CD4-positive, CD25-positive, alpha-beta regulatory T cell (primary cell): Measurements from ENCODE around the gene ESYT2. TPM values are rescaled to one million over a fixed set of nuclear protein-coding genes. Genes with fewer than 3 reads are reported as not detected.
A peak's percentile ranks its signal among the peaks of the same experiment; 100 is the strongest.

Experiments
- ATAC-seq, 2 donors: fragments of 150-1000 bp; cut with Tn5 transposase; one replicate each; pipeline ENCODE4 v1.10.0; 2021; ENCODE audit warnings: low read depth in 2 of 2, moderate number of reproducible peaks in 2 of 2, moderate library complexity in 1 of 2
- DNase-seq, 3 donors: peaks; one replicate each; pipeline versions ENCODE4 v3.0.0 to v3.0.0-alpha.2; 2012 to 2022; ENCODE audit warnings: mixed read lengths in 1 of 3
- H3K27ac ChIP-seq: one replicate; pipeline ENCODE4 v1.7.0; 2013; ENCODE audit warnings: mild to moderate bottlenecking, low read length; ENCODE audit not compliant: insufficient read depth, poor library complexity, severe bottlenecking
- H3K27me3 ChIP-seq: one replicate; pipeline ENCODE4 v1.7.0; 2013; ENCODE audit warnings: low read length; ENCODE audit not compliant: control insufficient read depth, insufficient read depth
- H3K36me3 ChIP-seq: one replicate; pipeline ENCODE4 v1.7.0; 2013; ENCODE audit warnings: mild to moderate bottlenecking, low read length, moderate library complexity; ENCODE audit not compliant: control insufficient read depth, insufficient read depth
- H3K4me1 ChIP-seq: 2 replicates; pipeline ENCODE4 v1.7.0; 2013; ENCODE audit warnings: mild to moderate bottlenecking, low read length; ENCODE audit not compliant: insufficient read depth, control insufficient read depth, poor library complexity, severe bottlenecking
- H3K4me3 ChIP-seq: one replicate; pipeline ENCODE4 v1.7.0; 2013; ENCODE audit warnings: low read depth, mild to moderate bottlenecking, low read length, moderate library complexity
- H3K9me3 ChIP-seq, 2 experiments: 1 replicate in 1 of 2; 2 replicates in 1 of 2; pipeline ENCODE4 v1.7.0; 2013; ENCODE audit warnings: low read length in 2 of 2, mild to moderate bottlenecking in 1 of 2, moderate library complexity in 1 of 2; ENCODE audit not compliant: control insufficient read depth in 2 of 2
- H3K27ac Mint-ChIP-seq, 3 donors: one replicate each; pipeline ENCODE4 v1.8.0; 2020 to 2022; ENCODE audit warnings: mild to moderate bottlenecking in 3 of 3, mixed read lengths in 3 of 3, moderate library complexity in 2 of 3
- H3K27me3 Mint-ChIP-seq: one replicate; pipeline ENCODE4 v1.8.0; 2022; ENCODE audit warnings: mild to moderate bottlenecking, mixed read lengths
- H3K36me3 Mint-ChIP-seq: one replicate; pipeline ENCODE4 v1.8.0; 2020; ENCODE audit warnings: mixed read lengths
- H3K4me1 Mint-ChIP-seq, 4 donors: one replicate each; pipeline ENCODE4 v1.8.0; 2020 to 2022; ENCODE audit warnings: mixed read lengths in 4 of 4, mild to moderate bottlenecking in 1 of 4
- H3K4me3 Mint-ChIP-seq, 4 donors: one replicate each; pipeline ENCODE4 v1.8.0; 2020 to 2022; ENCODE audit warnings: mild to moderate bottlenecking in 4 of 4, mixed read lengths in 4 of 4, moderate library complexity in 3 of 4
- H3K9me3 Mint-ChIP-seq, 7 donors: one replicate each; pipeline ENCODE4 v1.8.0; 2020 to 2022; ENCODE audit warnings: mixed read lengths in 7 of 7, mild to moderate bottlenecking in 3 of 7, moderate library complexity in 2 of 7
- polyA plus RNA-seq, 4 donors: library from polyadenylated mRNA; unstranded; fragments of 300-500 nt; fragmentation: Illumina TruSeq; gene quantifications; one replicate each; pipeline ENCODE4 v1.2.3, GENCODE V29; 2021
- total RNA-seq: library from RNA; stranded (reverse); gene quantifications from one replicate; pipeline ENCODE4 v1.2.3, GENCODE V29; 2022

The ESYT2 gene
- total and polyA plus RNA-seq, 5 donors from 2014 or later: 55.3 to 115 (median 71.4) TPM

GRCh38 chr7:158804335-158804734 lies 25.0 kb downstream of the ESYT2 start:
- Histone ChIP-seq H3K27me3 (no peaks in the 10 kb centered on the region), H3K4me3 (no peak overlapping the region), H3K9me3 (no peaks in the 10 kb centered on the region), H3K27ac (no peak overlapping the region), H3K36me3 (peaks cover 29% of the 10 kb centered on the region), H3K4me1 (peaks cover 45% of the 10 kb centered on the region)
- H3K4me1 Mint-ChIP-seq: peaks cover 30 to 75% (median 48%) of the 10 kb centered on the region in 4 donors
- DNase-seq: no peak
- ATAC-seq: no peak
- no peaks in the 10 kb centered on the region for H3K27me3 Mint-ChIP-seq
- peak overlapping the region in 2 of 3 donors; percentile 31 to 73 for H3K27ac Mint-ChIP-seq
- H3K36me3 Mint-ChIP-seq: peaks cover 24% of the 10 kb centered on the region
- H3K9me3 Mint-ChIP-seq: no peaks in the 10 kb centered on the region
- peak overlapping the region; percentile 29 to 91 (median 51) for H3K4me3 Mint-ChIP-seq

- peaks cover 27% of the 10 kb centered on the region for H3K36me3 Mint-ChIP-seq
- no peak for ATAC-seq
- peak in 1 of 3 donors; percentile 50 for DNase-seq
These were observed 25.8 kb downstream of the ESYT2 start for GRCh38 chr7:158803367-158803969.

GRCh38 chr7:158802535-158803366 lies 26.6 kb downstream of the ESYT2 start:
- Mint-ChIP-seq H3K4me1 (peaks cover 36 to 69% (median 52%) of the 10 kb centered on the region in 4 donors), H3K27me3 (no peaks in the 10 kb centered on the region), H3K36me3 (peaks cover 27% of the 10 kb centered on the region), H3K4me3 (peak overlapping the region in 3 of 4 donors; percentile 38 to 48 (median 39)), H3K27ac (peak overlapping the region; percentile 41 to 84 (median 72)), H3K9me3 (no peaks in the 10 kb centered on the region)
- Histone ChIP-seq H3K27me3 (no peaks in the 10 kb centered on the region), H3K27ac (no peak overlapping the region), H3K9me3 (no peaks in the 10 kb centered on the region), H3K36me3 (peaks cover 21% of the 10 kb centered on the region), H3K4me1 (peaks cover 38% of the 10 kb centered on the region), H3K4me3 (peak overlapping the region; percentile 26)
- ATAC-seq (no peak), DNase-seq (no peak)

More at GRCh38 chr7:158803367-158803969, 25.8 kb downstream of the ESYT2 start:
- no peaks in the 10 kb centered on the region for H3K27me3 Mint-ChIP-seq
- H3K4me1 Mint-ChIP-seq: peaks cover 36 to 76% (median 51%) of the 10 kb centered on the region in 4 donors
- no peaks in the 10 kb centered on the region for H3K9me3 Mint-ChIP-seq
- H3K27ac Mint-ChIP-seq: peak overlapping the region; percentile 41 to 84 (median 72)
- no peak overlapping the region for H3K27ac ChIP-seq
- H3K4me1 ChIP-seq: peaks cover 41% of the 10 kb centered on the region
- peaks cover 23% of the 10 kb centered on the region for H3K36me3 ChIP-seq
- no peak overlapping the region for H3K4me3 ChIP-seq
- peak overlapping the region in 2 of 4 donors; percentile 39 to 47 for H3K4me3 Mint-ChIP-seq
- no peaks in the 10 kb centered on the region for H3K27me3 ChIP-seq
- H3K9me3 ChIP-seq: no peaks in the 10 kb centered on the region

GRCh38 chr7:158798741-158799140 lies 30.6 kb downstream of the ESYT2 start:
- Mint-ChIP-seq H3K9me3 (no peaks in the 10 kb centered on the region), H3K4me1 (peaks cover 22 to 55% (median 36%) of the 10 kb centered on the region in 4 donors), H3K36me3 (peaks cover 17% of the 10 kb centered on the region), H3K27ac (peak overlapping the region in 2 of 3 donors; percentile 26 to 56), H3K27me3 (no peaks in the 10 kb centered on the region), H3K4me3 (peak overlapping the region in 1 of 4 donors; percentile 19)
- no peak for ATAC-seq
- no peak overlapping the region for H3K4me3 ChIP-seq
- peaks cover 35% of the 10 kb centered on the region for H3K4me1 ChIP-seq
- H3K36me3 ChIP-seq: peaks cover 43% of the 10 kb centered on the region
- H3K27ac ChIP-seq: no peak overlapping the region
- DNase-seq: no peak
- no peaks in the 10 kb centered on the region for H3K9me3 ChIP-seq
- H3K27me3 ChIP-seq: no peaks in the 10 kb centered on the region

GRCh38 chr7:158796667-158797066 lies 32.6 kb downstream of the ESYT2 start:
- Mint-ChIP-seq H3K27me3 (no peaks in the 10 kb centered on the region), H3K36me3 (peaks cover 28% of the 10 kb centered on the region), H3K9me3 (peaks cover 0 to 1% (median 0%) of the 10 kb centered on the region in 7 donors), H3K4me3 (no peak overlapping the region), H3K4me1 (peaks cover 16 to 48% (median 26%) of the 10 kb centered on the region in 4 donors), H3K27ac (peak overlapping the region; percentile 65 to 89 (median 80))
- Histone ChIP-seq H3K36me3 (peaks cover 59% of the 10 kb centered on the region), H3K27ac (no peak overlapping the region), H3K27me3 (no peaks in the 10 kb centered on the region), H3K4me3 (no peak overlapping the region), H3K9me3 (no peaks in the 10 kb centered on the region), H3K4me1 (peaks cover 18% of the 10 kb centered on the region)
- ATAC-seq (no peak), DNase-seq (no peak)

GRCh38 chr7:158795272-158795671 lies 34.0 kb downstream of the ESYT2 start:
- no peak overlapping the region for H3K27ac Mint-ChIP-seq
- Histone ChIP-seq H3K36me3 (peaks cover 72% of the 10 kb centered on the region), H3K9me3 (no peaks in the 10 kb centered on the region), H3K4me3 (no peak overlapping the region), H3K4me1 (peaks cover 9% of the 10 kb centered on the region), H3K27me3 (no peaks in the 10 kb centered on the region), H3K27ac (no peak overlapping the region)
- H3K9me3 Mint-ChIP-seq: peaks cover 0 to 1% (median 0%) of the 10 kb centered on the region in 7 donors
- peaks cover 38% of the 10 kb centered on the region for H3K36me3 Mint-ChIP-seq
- ATAC-seq (no peak), DNase-seq (no peak)
- H3K27me3 Mint-ChIP-seq: no peaks in the 10 kb centered on the region
- H3K4me1 Mint-ChIP-seq: peaks cover 13 to 47% (median 19%) of the 10 kb centered on the region in 4 donors
- H3K4me3 Mint-ChIP-seq: no peak overlapping the region

GRCh38 chr7:158791107-158791506 lies 38.2 kb downstream of the ESYT2 start:
- Mint-ChIP-seq H3K9me3 (peaks cover 0 to 1% (median 0%) of the 10 kb centered on the region in 7 donors), H3K4me3 (no peak overlapping the region), H3K4me1 (peaks cover 2 to 26% (median 8%) of the 10 kb centered on the region in 4 donors), H3K27me3 (no peaks in the 10 kb centered on the region), H3K36me3 (peaks cover 47% of the 10 kb centered on the region), H3K27ac (no peak overlapping the region)
- Histone ChIP-seq H3K36me3 (peaks cover 90% of the 10 kb centered on the region), H3K9me3 (no peaks in the 10 kb centered on the region), H3K27ac (no peak overlapping the region), H3K4me1 (no peaks in the 10 kb centered on the region), H3K27me3 (no peaks in the 10 kb centered on the region), H3K4me3 (no peak overlapping the region)
- DNase-seq (no peak), ATAC-seq (no peak)
